HCT116 (cell line): Measurements from ENCODE around the gene DMD. TPM values are rescaled to one million over a fixed set of nuclear protein-coding genes. Genes with fewer than 3 reads are reported as not detected.

Experiments
- ATAC-seq: fragments of 200-7000 bp; cut with Tn5 transposase; 2 replicates; pipeline ENCODE4 v1.9.1; 2020; ENCODE audit warnings: mild to moderate bottlenecking, moderate library complexity
- BruUV-seq: library from RNA; stranded (reverse); fragments of 400-500 nt; replicated peaks from 2 replicates; lab custom pipeline; 2021; lab: Mats Ljungman, UMichigan
- CTCF ChIA-PET: fragments of 300-600 bp; sonication (Branson Sonifier 250); formaldehyde crosslinking; loops from one replicate; lab custom pipeline; 2021; ENCODE audit warnings: antibody characterized with exemption; lab: Charles Lee
- POLR2A ChIA-PET: fragments of 300-600, 350-600 bp; sonication (Branson Sonifier 250); formaldehyde crosslinking; loops from one replicate; lab custom pipeline; 2021; ENCODE audit warnings: antibody characterized with exemption; lab: Charles Lee
- RAD21 ChIA-PET, 2 experiments: fragments of 300-600 bp; sonication (Branson Sonifier 250); formaldehyde crosslinking; loops; one replicate each; lab custom pipeline; 2023; ENCODE audit warnings: low total read pairs in 2 of 2; ENCODE audit not compliant: uncharacterized antibody in 2 of 2, unreplicated experiment in 2 of 2, low non-redundant PET in 1 of 2; lab: Charles Lee
- DNase-seq: peaks from one replicate; pipeline ENCODE4 v3.0.0-alpha.2; 2010; ENCODE audit warnings: low read depth, low spot score
- H2AFZ ChIP-seq: fragments of 200-600 bp; shearing (Covaris generic), sonication (generic); 2 replicates; pipeline ENCODE4 v1.6.1; 2017; ENCODE audit warnings: low read depth, mixed run types, mixed read lengths, antibody characterized with exemption, low read length; ENCODE audit not compliant: poor library complexity, severe bottlenecking
- H3K27ac ChIP-seq: 2 replicates; pipeline ENCODE4 v1.5.1; 2012; ENCODE audit warnings: low read depth, low read length
- H3K27me3 ChIP-seq: fragments of 200-600 bp; sonication (generic); 2 replicates; pipeline ENCODE4 v1.6.1; 2016; ENCODE audit warnings: mixed run types, low read length, mixed read lengths; ENCODE audit not compliant: insufficient read depth
- H3K36me3 ChIP-seq, 2 experiments: fragments of 200-500 bp in 1 of 2; fragments of 200-600 bp in 1 of 2; sonication (Bioruptor generic) in 1 of 2; sonication (generic) in 1 of 2; 2 replicates each; pipeline versions ENCODE4 v1.5.1 to v1.6.1; 2014 to 2016; ENCODE audit warnings: low read length in 2 of 2, inconsistent platforms in 1 of 2, mixed read lengths in 1 of 2, mixed run types in 1 of 2; ENCODE audit not compliant: insufficient read depth in 2 of 2, control insufficient read depth in 1 of 2
- H3K4me1 ChIP-seq, 2 experiments: fragments of 200-600 bp in 1 of 2; sonication (generic) in 1 of 2; 2 replicates each; pipeline versions ENCODE4 v1.5.1 to v1.6.1; 2012 to 2017; ENCODE audit warnings: low read length in 2 of 2, inconsistent platforms in 1 of 2, mild to moderate bottlenecking in 1 of 2, mixed read lengths in 1 of 2, mixed run types in 1 of 2, moderate library complexity in 1 of 2; ENCODE audit not compliant: insufficient read depth in 2 of 2, control insufficient read depth in 1 of 2
- H3K4me2 ChIP-seq: fragments of 200-600 bp; sonication (generic); 2 replicates; pipeline ENCODE4 v1.6.1; 2017; ENCODE audit warnings: mixed run types, low read length, mixed read lengths
- H3K4me3 ChIP-seq, 2 experiments: fragments of 200-600 bp in 1 of 2; sonication (generic) in 1 of 2; replicated peaks in 1 of 2; 2 replicates each; pipeline ENCODE4 v1.5.1; 2011 to 2016; ENCODE audit warnings: low read length in 2 of 2, control low read depth in 1 of 2, low read depth in 1 of 2, mild to moderate bottlenecking in 1 of 2, mixed read lengths in 1 of 2, mixed run types in 1 of 2
- H3K79me2 ChIP-seq: fragments of 200-600 bp; sonication (generic); 2 replicates; pipeline ENCODE4 v1.6.1; 2017; ENCODE audit warnings: mild to moderate bottlenecking, mixed run types, low read length, moderate library complexity, mixed read lengths; ENCODE audit not compliant: insufficient read depth
- H3K9ac ChIP-seq: fragments of 200-600 bp; sonication (generic); 2 replicates; pipeline ENCODE4 v1.6.1; 2016; ENCODE audit warnings: low read length, mixed read lengths
- H3K9me2 ChIP-seq: fragments of 200-600 bp; sonication (generic), shearing (Covaris generic); 2 replicates; pipeline ENCODE4 v1.6.1; 2017; ENCODE audit warnings: mixed run types, mild to moderate bottlenecking, moderate library complexity; ENCODE audit not compliant: insufficient read depth
- H3K9me3 ChIP-seq, 2 experiments: fragments of 200-500 bp in 1 of 2; fragments of 200-600 bp in 1 of 2; sonication (Bioruptor generic) in 1 of 2; sonication (generic) in 1 of 2; 2 replicates each; pipeline ENCODE4 v1.6.1; 2014 to 2017; ENCODE audit warnings: low read length in 2 of 2, mixed read lengths in 2 of 2, inconsistent platforms in 1 of 2, low read depth in 1 of 2, mild to moderate bottlenecking in 1 of 2, mixed run types in 1 of 2, moderate library complexity in 1 of 2; ENCODE audit not compliant: control insufficient read depth in 1 of 2, insufficient read depth in 1 of 2
- H4K20me1 ChIP-seq: fragments of 200-600 bp; sonication (generic), shearing (Covaris generic); 2 replicates; pipeline ENCODE4 v1.6.1; 2017; ENCODE audit warnings: mixed run types, mild to moderate bottlenecking, moderate library complexity; ENCODE audit not compliant: insufficient read depth
- EZH2phosphoT487 ChIP-seq: fragments of 200-600 bp; IDR thresholded peaks from 2 replicates; pipeline ENCODE4 v1.6.1; 2018; ENCODE audit warnings: antibody characterized with exemption, borderline replicate concordance
- JUND ChIP-seq: IDR thresholded peaks from 2 replicates; pipeline ENCODE4 v1.6.1; 2012
- SRF ChIP-seq: IDR thresholded peaks from 2 replicates; pipeline ENCODE4 v1.6.1; 2012; ENCODE audit warnings: low read depth
- intact Hi-C: fragments of 100-400 bp; cut with micrococcal nuclease; formaldehyde crosslinking; loops from 2 replicates; pipeline ENCODE4 v1.10.0; 2022
- total RNA-seq: library from RNA; stranded (reverse); gene quantifications from one replicate; pipeline ENCODE4 v1.2.1, GENCODE V29; 2021; ENCODE audit not compliant: unreplicated experiment
- TF ChIP-seq, protein P1 (sequence below): IDR thresholded peaks from 2 replicates; pipeline ENCODE4 v1.6.1; 2012; ENCODE audit warnings: low read depth
- TF ChIP-seq, protein P2 (sequence below): IDR thresholded peaks from 2 replicates; pipeline ENCODE4 v1.6.1; 2012

DMD gene
- total RNA-seq, 1 experiment from 2014 or later, result 0.05 TPM

DNA sequence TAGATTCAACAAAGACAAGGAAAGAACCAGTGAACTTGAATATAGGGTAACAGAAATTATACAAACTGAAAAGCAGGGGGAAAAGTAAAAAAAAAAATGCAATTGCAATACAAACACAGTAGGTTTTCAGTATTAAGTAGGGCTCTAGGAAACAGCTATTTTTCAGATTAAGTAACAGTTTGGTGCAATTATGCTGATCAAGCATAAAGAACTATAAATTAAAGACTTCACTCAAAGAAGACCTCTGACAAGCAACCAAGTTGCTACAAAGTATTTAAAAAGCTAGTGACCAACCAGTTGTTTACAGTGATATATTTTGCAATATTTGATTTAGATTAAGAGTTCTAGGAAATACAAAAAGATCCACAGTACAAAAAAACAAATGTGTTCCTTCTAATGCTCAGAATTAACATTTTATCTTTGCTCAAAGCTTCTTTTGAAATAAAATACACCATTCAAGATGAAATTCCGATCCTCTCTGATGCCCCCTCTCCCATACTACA, 1908.7 kb downstream of the DMD start:
- H3K27me3 ChIP-seq, result no peaks in the 10 kb centered on the region

More for the DNA sequence above, 1908.7 kb downstream of the DMD start:
- ATAC-seq (no peak), DNase-seq (no peak)
- no peak overlapping the region for H3K9ac ChIP-seq
- POLR2A ChIA-PET, result no interaction called here
- H4K20me1 ChIP-seq, result no peaks in the 10 kb centered on the region
- no peaks in the 10 kb centered on the region for H3K9me2 ChIP-seq
- H3K27ac ChIP-seq, result no peak overlapping the region
- CTCF ChIA-PET, result no interaction called here
- no peak overlapping the region for H2AFZ ChIP-seq
- no peak overlapping the region for H3K4me2 ChIP-seq
- no peak overlapping the region for H3K4me3 ChIP-seq
- TF ChIP-seq EZH2phosphoT487 (no peak), JUND (no peak), SRF (no peak)
- TF ChIP-seq, protein P1, sequence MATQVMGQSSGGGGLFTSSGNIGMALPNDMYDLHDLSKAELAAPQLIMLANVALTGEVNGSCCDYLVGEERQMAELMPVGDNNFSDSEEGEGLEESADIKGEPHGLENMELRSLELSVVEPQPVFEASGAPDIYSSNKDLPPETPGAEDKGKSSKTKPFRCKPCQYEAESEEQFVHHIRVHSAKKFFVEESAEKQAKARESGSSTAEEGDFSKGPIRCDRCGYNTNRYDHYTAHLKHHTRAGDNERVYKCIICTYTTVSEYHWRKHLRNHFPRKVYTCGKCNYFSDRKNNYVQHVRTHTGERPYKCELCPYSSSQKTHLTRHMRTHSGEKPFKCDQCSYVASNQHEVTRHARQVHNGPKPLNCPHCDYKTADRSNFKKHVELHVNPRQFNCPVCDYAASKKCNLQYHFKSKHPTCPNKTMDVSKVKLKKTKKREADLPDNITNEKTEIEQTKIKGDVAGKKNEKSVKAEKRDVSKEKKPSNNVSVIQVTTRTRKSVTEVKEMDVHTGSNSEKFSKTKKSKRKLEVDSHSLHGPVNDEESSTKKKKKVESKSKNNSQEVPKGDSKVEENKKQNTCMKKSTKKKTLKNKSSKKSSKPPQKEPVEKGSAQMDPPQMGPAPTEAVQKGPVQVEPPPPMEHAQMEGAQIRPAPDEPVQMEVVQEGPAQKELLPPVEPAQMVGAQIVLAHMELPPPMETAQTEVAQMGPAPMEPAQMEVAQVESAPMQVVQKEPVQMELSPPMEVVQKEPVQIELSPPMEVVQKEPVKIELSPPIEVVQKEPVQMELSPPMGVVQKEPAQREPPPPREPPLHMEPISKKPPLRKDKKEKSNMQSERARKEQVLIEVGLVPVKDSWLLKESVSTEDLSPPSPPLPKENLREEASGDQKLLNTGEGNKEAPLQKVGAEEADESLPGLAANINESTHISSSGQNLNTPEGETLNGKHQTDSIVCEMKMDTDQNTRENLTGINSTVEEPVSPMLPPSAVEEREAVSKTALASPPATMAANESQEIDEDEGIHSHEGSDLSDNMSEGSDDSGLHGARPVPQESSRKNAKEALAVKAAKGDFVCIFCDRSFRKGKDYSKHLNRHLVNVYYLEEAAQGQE, result no peak
- TF ChIP-seq, protein P2, sequence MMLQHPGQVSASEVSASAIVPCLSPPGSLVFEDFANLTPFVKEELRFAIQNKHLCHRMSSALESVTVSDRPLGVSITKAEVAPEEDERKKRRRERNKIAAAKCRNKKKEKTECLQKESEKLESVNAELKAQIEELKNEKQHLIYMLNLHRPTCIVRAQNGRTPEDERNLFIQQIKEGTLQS, result no peak
- no TSS peak for BruUV-seq
- RAD21 ChIA-PET, result no interaction called here
- no peaks in the 10 kb centered on the region for H3K36me3 ChIP-seq
- H3K4me1 ChIP-seq, result no peaks in the 10 kb centered on the region
- intact Hi-C loops, result no loop called here
- H3K9me3 ChIP-seq, result no peaks in the 10 kb centered on the region
- H3K79me2 ChIP-seq, result no peaks in the 10 kb centered on the region
